Muscle layer of duodenum (tissue), 2 donors: ENCODE results near the gene CRHR2.

Experiments used
- H3K27ac ChIP-seq: one replicate; pipeline ENCODE4 v1.7.0; 2013; ENCODE audit warnings: mild to moderate bottlenecking, low read length
- H3K27me3 ChIP-seq: one replicate; pipeline ENCODE4 v1.7.0; 2013; ENCODE audit warnings: low read depth, mild to moderate bottlenecking, control low read depth, low read length
- H3K36me3 ChIP-seq, 2 donors: one replicate each; pipeline ENCODE4 v1.7.0; 2013; ENCODE audit warnings: low read length in 2 of 2, control low read depth in 1 of 2, mild to moderate bottlenecking in 1 of 2; ENCODE audit not compliant: insufficient read depth in 2 of 2, control insufficient read depth in 1 of 2
- H3K4me1 ChIP-seq, 2 donors: one replicate each; pipeline ENCODE4 v1.7.0; 2013; ENCODE audit warnings: low read length in 2 of 2, mild to moderate bottlenecking in 2 of 2, control low read depth in 1 of 2, moderate library complexity in 1 of 2; ENCODE audit not compliant: insufficient read depth in 2 of 2, control insufficient read depth in 1 of 2
- H3K4me3 ChIP-seq, 2 donors: one replicate each; pipeline ENCODE4 v1.7.0; 2013; ENCODE audit warnings: low read length in 2 of 2, low read depth in 1 of 2, mild to moderate bottlenecking in 1 of 2
- H3K9me3 ChIP-seq, 2 donors: one replicate each; pipeline ENCODE4 v1.7.0; 2013; ENCODE audit warnings: low read length in 2 of 2, control low read depth in 1 of 2, mild to moderate bottlenecking in 1 of 2; ENCODE audit not compliant: control insufficient read depth in 1 of 2
- donor health status: healthy.

Gene CRHR2

GRCh38 chr7:30705596-30705995 is 23.3 kb upstream of the CRHR2 start:
- Histone ChIP-seq H3K36me3 (no peaks in the 10 kb centered on the region), H3K4me1 (peaks cover 0 to 11% of the 10 kb centered on the region in 2 donors), H3K27me3 (no peaks in the 10 kb centered on the region), H3K4me3 (no peak overlapping the region), H3K27ac (no peak overlapping the region), H3K9me3 (no peaks in the 10 kb centered on the region)

- Histone ChIP-seq H3K27ac (no peak overlapping the region), H3K9me3 (no peaks in the 10 kb centered on the region), H3K36me3 (no peaks in the 10 kb centered on the region), H3K4me1 (peaks cover 0 to 11% of the 10 kb centered on the region in 2 donors), H3K27me3 (no peaks in the 10 kb centered on the region), H3K4me3 (no peak overlapping the region)
These were observed 22.8 kb upstream of the CRHR2 start for GRCh38 chr7:30705008-30705407.

- Histone ChIP-seq H3K36me3 (no peaks in the 10 kb centered on the region), H3K27me3 (no peaks in the 10 kb centered on the region), H3K4me3 (no peak overlapping the region), H3K27ac (no peak overlapping the region), H3K9me3 (no peaks in the 10 kb centered on the region), H3K4me1 (peaks cover 0 to 11% of the 10 kb centered on the region in 2 donors)
These were observed 21.5 kb upstream of the CRHR2 start for GRCh38 chr7:30703756-30704155.

GRCh38 chr7:30702200-30702599 is 19.9 kb upstream of the CRHR2 start:
- Histone ChIP-seq H3K4me3 (no peak overlapping the region), H3K27ac (no peak overlapping the region), H3K4me1 (peaks cover 0 to 2% of the 10 kb centered on the region in 2 donors), H3K9me3 (no peaks in the 10 kb centered on the region), H3K27me3 (no peaks in the 10 kb centered on the region), H3K36me3 (no peaks in the 10 kb centered on the region)

GRCh38 chr7:30700941-30701340 is 18.7 kb upstream of the CRHR2 start:
- Histone ChIP-seq H3K9me3 (no peaks in the 10 kb centered on the region), H3K27me3 (no peaks in the 10 kb centered on the region), H3K4me3 (no peak overlapping the region), H3K36me3 (no peaks in the 10 kb centered on the region), H3K27ac (no peak overlapping the region), H3K4me1 (no peaks in the 10 kb centered on the region)

GRCh38 chr7:30699706-30700495 is 17.6 kb upstream of the CRHR2 start:
- no peak overlapping the region for H3K27ac ChIP-seq
- no peaks in the 10 kb centered on the region for H3K36me3 ChIP-seq
- H3K4me3 ChIP-seq: no peak overlapping the region
- H3K9me3 ChIP-seq: no peaks in the 10 kb centered on the region
- H3K4me1 ChIP-seq: no peaks in the 10 kb centered on the region
- no peaks in the 10 kb centered on the region for H3K27me3 ChIP-seq

- H3K9me3 ChIP-seq: no peaks in the 10 kb centered on the region
- H3K36me3 ChIP-seq: no peaks in the 10 kb centered on the region
- no peaks in the 10 kb centered on the region for H3K4me1 ChIP-seq
- peak overlapping the region in 1 of 2 donors; percentile 10 for H3K4me3 ChIP-seq
- H3K27me3 ChIP-seq: no peaks in the 10 kb centered on the region
- no peak overlapping the region for H3K27ac ChIP-seq
These were observed 16.2 kb upstream of the CRHR2 start for GRCh38 chr7:30698481-30698880.

GRCh38 chr7:30697719-30698460 is 15.6 kb upstream of the CRHR2 start:
- no peaks in the 10 kb centered on the region for H3K9me3 ChIP-seq
- no peaks in the 10 kb centered on the region for H3K36me3 ChIP-seq
- H3K4me3 ChIP-seq: peak overlapping the region in 1 of 2 donors; percentile 10
- no peak overlapping the region for H3K27ac ChIP-seq
- H3K4me1 ChIP-seq: no peaks in the 10 kb centered on the region
- no peaks in the 10 kb centered on the region for H3K27me3 ChIP-seq

- no peaks in the 10 kb centered on the region for H3K27me3 ChIP-seq
- H3K27ac ChIP-seq: no peak overlapping the region
- H3K4me3 ChIP-seq: no peak overlapping the region
These were observed 12.8 kb upstream of the CRHR2 start for GRCh38 chr7:30694774-30695721.

GRCh38 chr7:30694218-30694745 is 12.0 kb upstream of the CRHR2 start:
- Histone ChIP-seq H3K27me3 (no peaks in the 10 kb centered on the region), H3K4me1 (no peaks in the 10 kb centered on the region), H3K9me3 (no peaks in the 10 kb centered on the region), H3K27ac (no peak overlapping the region), H3K4me3 (no peak overlapping the region), H3K36me3 (no peaks in the 10 kb centered on the region)

More at GRCh38 chr7:30694774-30695721, 12.8 kb upstream of the CRHR2 start:
- no peaks in the 10 kb centered on the region for H3K9me3 ChIP-seq
- H3K36me3 ChIP-seq: no peaks in the 10 kb centered on the region
- no peaks in the 10 kb centered on the region for H3K4me1 ChIP-seq

- Histone ChIP-seq H3K36me3 (no peaks in the 10 kb centered on the region), H3K4me1 (no peaks in the 10 kb centered on the region), H3K4me3 (no peak overlapping the region), H3K27me3 (no peaks in the 10 kb centered on the region), H3K9me3 (no peaks in the 10 kb centered on the region), H3K27ac (no peak overlapping the region)
These were observed 10.6 kb upstream of the CRHR2 start for GRCh38 chr7:30692882-30693281.
